Suprapubic skin (tissue), 3 donors: ENCODE data around the gene HSD11B1L.

Experiments used
- CTCF ChIP-seq, 2 donors: fragments of 200-600 bp in 1 of 2; fragments of 450-650 bp in 1 of 2; sonication (generic) in 1 of 2; IDR thresholded peaks; one replicate each; pipeline ENCODE4 v1.5.1; 2016 to 2019; ENCODE audit warnings: antibody characterized with exemption in 2 of 2, mild to moderate bottlenecking in 1 of 2, moderate library complexity in 1 of 2
- POLR2A ChIP-seq, 2 donors: fragments of 450-650 bp; IDR thresholded peaks; one replicate each; pipeline ENCODE4 v1.6.1; 2017; ENCODE audit warnings: antibody characterized with exemption in 2 of 2, mild to moderate bottlenecking in 2 of 2, moderate library complexity in 2 of 2

GRCh38 chr19:5693195-5694166 is 12.7 kb downstream of the HSD11B1L start:
- TF ChIP-seq CTCF (IDR thresholded peaks at IDR 0.05): no peak
- TF ChIP-seq POLR2A (IDR thresholded peaks at IDR 0.05): no peak
